HG03469 (cell line): Measurements from ENCODE around the gene PRKCE.

Source experiments
- ATAC-seq: cut with Tn5 transposase; IDR thresholded peaks from one replicate; pipeline ENCODE4 v1.9.1; 2021; ENCODE audit warnings: mild to moderate bottlenecking, moderate library complexity, moderate number of reproducible peaks; ENCODE audit not compliant: unreplicated experiment

PRKCE gene

DNA sequence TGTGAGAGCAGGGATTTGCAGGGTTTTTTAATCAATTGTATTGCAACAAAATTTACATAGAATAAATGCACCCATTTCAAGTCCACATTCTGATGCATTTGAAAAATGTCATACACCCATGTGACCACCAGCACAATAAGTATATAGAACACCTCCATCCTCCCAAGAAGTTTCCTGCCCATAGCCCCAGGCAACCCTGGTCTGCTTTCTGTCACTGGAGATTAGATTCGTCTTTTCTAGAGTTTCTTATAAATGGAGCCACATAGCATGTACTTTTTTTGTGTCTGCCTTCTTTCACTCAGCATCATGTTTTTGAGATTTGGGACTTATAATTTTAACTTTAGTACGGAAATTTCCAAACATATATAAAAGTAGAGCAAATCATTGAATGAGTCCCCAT lies 518.6 kb downstream of the PRKCE start:
- no peak for ATAC-seq

DNA sequence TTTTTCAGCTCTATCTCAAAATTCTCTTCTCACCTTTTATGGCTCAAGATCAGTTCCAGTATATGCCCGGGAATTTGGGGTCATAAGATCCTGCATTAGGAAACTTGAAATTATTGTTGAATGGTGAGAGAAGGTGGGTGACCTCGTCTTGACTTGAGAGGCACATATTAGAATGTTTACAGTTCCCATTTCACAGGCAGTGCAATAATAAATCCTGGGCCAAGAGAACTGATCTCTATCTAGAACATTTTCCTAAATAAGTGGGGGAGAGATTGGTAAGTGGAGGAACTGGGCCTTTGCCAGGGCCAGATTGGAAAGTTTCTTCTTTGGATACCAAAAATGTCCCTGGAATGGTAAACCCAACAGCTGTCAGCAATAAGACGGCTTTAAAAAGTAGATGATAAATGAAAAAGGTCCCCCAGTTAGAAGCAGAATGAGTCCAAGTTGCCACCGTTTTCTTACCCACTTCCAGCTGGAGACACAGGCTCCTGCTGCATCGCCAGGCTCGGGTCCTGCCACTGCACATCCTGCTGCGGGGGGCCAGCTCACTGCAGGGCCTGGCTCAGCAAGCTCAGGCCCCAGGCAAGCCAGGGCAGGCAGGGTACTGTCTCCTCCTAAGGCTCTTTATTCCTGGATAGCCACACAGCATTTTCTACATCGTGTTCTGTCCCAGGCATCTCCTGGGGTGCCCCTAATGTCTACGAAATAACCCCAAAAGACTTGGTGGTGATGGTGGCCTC lies 519.3 kb downstream of the PRKCE start:
- no peak for ATAC-seq

DNA sequence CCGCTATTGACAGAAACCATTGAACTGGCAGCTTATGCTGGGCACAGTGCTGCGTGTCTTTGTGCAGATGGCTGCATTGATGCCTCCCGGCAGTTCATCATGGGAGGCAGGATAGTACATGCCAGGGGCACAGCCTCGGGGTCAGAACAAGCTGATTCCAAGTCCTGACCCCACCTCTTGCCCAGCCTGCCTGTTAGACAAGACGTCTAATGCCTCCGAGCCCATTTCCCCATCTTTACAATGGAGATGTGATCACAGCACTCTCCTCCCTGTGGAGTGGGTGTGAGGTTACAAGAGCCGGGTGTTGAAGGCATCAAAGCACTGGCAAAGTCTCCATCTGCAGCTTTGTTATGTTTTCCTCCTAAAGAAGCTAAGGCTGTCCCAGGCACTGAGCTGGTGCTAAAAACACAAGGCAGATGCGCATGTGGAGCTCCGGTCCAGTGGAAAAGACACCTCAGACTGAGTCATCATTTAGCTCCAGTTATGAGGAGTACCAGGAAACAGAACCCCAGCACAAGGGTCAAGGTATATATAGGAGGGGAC lies 520.0 kb downstream of the PRKCE start:
- ATAC-seq = no peak

DNA sequence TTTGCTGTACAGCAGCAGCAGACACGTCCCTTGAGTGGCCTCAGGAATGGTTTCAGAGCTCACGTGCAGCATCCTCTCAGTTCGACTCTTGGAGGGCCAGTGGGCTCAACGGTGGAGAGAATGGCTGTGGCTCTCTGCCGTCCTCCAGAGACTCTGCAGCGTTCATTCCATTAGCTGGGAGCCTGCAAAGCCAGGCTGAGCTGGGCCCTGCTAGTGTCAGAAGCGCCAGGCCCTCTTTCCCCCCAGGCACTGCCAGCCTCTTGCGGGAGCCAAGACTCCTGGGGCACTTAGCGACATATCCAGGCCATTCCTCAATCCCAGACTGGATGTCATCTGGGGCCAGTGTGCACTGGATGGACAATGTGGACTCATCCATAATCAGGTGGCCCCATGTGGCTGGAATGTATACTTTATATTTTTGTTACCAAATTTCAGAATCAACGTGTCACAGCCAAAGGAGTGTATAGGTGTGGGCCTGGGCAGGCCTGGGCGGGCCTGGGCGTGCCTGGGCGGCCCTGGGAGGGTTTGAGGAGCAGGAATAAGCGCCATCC lies 520.6 kb downstream of the PRKCE start:
- no peak for ATAC-seq

DNA sequence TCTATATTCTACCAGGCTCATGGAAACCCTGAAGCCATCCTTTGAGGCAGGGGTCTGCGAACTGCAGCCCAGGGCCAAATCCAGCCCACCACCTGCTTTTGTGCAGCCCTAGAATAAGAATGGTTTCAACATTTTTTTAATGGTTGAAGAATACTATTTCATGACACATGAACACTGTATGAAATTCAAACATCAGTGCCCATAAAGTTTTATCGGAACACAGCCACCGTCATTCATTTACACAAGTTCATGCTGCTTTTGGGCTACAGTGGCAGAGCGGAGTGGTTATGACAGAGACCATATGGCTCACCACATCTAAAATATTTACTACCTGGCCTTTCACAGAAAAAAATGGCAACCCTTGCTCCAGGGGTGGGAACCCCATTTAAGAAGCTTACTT lies 521.6 kb downstream of the PRKCE start:
- ATAC-seq = no peak

DNA sequence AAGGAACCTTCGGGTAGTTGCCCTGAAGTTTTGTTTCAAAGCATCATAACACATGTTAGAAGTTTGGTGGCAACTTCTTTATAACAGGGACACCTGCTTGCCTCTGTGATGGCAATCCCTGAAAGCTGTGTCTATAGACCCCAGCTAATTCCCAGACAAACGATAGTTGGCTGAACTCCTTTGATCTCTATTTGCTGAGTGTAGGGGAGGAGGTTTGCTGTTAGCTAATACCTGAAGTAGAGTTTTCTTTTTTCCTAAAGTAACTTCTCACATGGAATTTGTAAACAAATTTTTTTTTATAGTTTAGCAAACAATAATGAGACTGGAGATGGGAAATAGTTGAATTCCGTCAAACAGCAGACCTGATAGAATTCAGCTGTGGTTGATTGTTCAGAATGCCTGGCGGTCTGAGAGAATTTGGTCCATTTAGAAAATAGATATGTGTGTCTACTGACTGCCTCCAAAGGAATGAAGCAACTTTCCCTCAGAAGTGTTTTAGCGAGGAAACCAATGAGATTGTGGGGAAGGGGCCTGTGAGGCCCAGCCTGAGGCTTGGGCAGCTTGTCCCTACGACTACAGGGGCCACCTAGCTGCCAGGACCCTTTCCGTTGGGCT lies 522.3 kb downstream of the PRKCE start:
- no peak for ATAC-seq

DNA sequence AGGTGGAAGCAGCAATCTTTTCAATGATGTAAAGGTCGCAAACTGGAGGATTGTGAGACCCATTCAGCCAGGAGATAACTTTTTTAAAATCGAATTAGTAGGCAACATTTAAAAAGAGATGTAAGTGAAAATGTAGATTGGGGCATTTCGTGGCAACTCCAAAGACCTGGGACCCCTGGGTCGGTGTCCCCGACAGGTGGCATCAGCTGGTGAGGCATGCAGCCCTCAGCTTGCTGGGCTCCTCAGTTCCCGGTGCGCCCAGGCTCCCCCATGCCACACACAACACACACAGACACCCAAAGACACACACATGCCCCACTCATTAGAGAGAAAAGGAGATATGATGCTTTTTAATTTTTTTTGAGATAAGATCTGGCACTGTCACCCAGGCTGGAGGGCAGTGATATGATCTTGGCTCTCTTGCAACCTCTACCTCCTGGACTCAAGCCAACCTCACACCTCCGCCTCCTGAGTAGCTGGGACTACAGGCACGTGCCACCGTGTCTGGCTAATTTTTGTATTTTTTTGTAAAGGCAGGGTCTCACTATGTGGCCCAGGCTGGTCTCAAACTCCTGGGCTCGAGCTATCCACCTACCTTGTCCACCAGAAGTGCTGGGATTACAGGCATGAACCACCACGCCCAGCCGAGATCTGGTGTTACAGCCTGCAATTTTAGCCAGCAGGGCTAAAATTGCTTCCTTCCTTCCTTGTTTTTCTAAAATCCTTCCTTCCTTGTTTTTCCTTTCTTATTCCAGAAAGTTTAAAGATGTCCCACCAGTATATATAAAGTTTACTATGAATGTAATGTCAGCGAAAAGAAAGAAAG lies 523.1 kb downstream of the PRKCE start:
- no peak for ATAC-seq

DNA sequence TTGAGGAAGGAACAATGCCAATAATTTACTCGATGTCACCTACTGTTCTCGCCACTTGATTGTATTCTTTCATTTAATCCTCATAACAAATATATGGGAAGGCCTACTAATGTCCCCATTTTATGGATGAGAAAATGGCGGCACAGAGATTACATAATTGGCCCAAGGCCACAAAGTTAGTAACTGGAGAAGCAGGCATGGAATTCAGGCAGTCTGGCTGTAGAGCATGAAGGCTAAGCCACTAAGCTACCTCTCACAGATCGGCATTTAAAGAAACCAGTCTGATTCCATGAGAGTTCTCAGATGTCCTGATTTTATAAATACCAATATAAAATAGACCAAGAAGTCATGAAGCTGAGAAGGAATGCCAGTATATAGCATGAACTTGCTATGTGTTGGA lies 523.9 kb downstream of the PRKCE start:
- ATAC-seq = no peak

DNA sequence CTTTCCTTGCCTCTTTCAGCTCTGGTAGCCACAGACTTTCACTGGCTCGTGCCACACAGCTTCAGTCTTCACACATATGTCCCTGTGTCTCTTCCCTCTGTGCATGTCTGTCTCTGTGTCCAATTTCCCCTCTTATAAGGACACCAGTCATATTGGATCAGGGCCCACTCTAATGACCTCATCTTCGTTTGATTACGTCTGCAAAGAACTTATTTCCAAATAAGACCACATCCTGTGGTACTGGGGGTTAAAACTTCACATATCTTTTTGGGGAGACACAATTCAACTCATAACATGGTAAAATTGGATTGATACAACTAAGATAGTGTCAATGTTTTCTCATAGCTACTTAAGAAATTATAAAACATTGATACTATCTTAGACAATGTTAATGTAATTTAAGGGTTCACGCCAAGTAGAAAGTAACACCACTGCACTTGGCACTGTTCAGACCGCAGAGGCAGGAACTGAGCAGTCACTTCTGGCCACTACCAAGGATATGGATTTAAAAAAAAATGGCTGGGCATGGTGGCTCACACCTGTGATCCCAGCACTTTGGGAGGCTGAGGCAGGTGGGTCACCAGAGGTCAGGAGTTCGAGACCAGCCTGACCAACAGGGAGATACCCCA lies 526.1 kb downstream of the PRKCE start:
- no peak for ATAC-seq

DNA sequence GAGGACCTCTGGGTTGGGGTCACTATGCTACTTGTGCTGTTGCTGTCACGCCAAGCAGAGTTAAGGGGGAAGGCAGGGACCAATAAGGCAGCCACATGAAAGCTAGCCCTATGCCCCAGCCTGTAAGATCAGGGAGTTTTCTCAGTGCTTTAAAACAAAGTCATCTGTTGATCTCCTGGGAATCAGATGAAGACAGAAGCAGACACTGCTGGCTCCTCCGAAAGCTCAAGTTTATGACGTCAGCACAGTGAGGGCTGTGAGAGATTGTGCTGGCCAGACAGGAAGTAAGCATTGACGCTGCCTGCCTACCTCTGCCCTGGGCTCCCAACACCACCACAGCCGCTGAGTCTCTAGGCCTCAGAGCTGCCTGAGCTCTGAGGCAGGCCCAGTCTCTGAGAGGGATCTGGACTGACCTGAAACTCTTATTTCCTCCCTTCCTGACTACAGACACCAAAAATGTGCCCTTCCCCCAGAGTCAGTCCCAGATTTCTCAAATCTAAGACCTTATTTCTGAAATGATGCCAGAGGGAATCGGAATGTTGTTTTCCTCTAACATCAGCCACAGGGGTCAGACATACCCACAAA lies 527.7 kb downstream of the PRKCE start:
- peak; percentile 75 for ATAC-seq

DNA sequence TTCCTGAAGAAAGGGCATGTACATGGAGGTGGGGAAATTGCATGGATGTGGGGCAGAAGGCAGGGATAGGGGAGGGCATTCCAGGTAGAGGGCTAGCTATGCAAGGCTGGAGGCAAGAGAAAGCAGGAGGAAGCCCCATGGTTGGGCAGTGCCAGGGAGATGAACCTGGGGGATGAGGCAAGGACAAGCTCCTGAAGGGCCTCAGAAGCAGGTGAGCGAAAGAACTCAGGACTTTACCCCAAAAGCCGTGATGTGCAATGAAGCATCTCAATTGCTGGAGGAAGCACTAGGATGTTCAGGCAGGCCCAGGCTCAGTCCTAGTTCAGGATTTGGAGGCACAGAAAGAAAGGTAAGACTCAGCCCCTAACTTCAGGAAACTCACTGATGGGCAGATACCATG lies 528.7 kb downstream of the PRKCE start:
- no peak for ATAC-seq

DNA sequence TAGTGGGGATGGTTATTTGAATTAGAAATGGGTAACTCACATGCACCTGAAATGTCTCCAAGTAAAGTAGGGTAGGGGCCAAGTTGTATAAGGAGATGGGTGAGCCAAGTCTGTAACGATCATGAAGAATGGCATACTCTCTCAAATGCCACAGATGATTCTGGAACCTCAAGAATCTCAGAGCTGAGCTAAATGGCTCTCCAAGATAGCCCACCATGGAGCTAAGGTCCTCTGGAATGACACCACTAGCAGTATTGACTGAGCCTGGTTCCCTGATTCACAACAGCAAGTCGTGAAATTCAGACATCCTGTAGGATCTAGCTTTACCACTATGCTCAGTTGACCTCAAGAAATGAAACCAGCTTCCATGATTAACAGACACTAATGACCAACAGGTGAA lies 529.8 kb downstream of the PRKCE start:
- no peak for ATAC-seq

DNA sequence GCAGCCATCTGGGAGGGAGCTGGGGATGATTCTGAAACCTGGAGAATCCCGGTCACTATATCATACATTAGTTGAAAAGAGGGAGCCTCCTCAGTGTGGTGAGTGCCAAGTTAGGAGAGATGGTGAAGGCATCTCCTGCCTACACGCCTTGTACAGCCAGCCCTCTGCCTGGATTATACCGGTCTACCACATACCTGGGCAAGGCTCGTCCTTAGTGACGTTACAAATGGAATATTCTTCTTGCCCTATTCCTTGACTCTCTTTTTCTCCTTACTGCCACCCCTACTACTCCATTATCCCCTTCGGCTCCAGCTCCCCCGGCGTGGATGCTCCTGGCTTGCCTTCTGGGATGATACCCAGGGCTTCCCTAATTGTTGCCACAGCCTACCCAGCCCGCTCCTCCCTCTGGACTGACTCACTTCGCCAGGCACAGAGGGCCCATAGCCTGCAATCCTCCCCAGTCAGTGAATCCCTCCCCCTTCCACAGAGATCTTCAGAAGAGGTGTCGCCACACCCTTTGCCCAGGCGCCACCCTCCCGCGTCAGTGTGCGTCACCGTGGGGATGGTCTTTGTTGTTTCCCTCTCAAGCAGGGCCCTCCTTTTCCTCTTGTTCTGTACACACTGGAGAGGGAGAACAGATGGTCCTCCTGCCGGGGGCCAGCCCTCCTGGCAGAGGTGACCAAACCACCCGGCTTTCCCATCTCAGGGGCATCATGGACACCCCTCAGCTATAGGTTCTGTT lies 530.5 kb downstream of the PRKCE start:
- no peak for ATAC-seq

DNA sequence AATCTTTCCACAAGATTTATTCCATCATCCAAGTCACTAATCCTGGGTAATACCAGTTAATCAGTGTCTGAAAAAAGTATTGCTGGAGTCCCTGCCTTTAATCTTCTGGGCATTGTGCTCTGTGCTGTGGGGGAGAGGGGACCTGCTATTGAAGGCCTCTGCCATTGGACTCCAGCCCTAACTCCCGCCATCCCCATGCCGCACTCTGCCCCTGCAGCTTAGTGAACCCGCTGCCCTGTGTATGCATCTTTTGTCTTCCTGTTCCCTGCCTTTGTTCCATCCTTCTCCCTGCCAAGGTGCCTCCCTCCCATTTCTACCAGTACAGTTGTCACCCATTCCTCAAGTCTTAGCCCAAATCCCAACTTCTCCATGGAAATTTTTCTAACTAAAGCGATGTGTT lies 532.0 kb downstream of the PRKCE start:
- ATAC-seq = no peak

DNA sequence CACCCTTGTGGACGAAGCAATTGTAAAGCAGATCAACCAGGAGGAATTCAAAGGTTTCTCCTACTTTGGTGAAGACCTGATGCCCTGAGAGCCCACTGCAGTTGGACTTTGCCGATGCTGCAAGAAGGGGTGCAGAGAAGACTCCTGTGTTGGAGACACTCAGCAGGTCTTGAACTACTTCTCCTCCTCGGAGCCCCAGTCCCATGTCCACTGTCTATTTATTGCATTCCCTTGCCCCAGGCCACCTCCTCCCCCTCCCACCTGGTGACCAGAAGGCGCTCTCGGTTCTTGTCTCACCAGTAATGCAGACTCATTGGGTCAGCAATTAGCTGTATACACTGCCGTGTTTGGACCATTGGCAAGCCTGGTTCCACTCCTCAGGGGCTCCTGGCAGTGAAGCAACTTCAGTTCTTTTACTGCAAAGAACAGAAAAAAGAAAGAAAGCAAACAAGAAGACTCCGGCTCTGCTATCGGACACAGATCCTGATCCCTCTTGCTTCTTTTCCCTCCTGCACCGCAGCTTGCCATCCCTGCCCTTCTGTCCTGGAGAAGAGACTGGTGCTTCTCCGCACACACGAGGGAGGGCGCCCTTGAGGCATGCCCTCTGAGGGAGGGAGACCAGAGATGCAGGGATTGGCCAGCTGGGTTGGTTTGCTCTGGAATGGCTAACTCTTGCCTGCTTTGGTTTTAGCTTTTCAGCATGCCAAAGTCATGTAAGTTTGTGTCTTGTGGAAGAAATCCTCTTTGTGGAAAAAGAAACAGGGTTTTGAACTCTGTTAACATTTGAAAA lies 533.5 kb downstream of the PRKCE start:
- no peak for ATAC-seq

DNA sequence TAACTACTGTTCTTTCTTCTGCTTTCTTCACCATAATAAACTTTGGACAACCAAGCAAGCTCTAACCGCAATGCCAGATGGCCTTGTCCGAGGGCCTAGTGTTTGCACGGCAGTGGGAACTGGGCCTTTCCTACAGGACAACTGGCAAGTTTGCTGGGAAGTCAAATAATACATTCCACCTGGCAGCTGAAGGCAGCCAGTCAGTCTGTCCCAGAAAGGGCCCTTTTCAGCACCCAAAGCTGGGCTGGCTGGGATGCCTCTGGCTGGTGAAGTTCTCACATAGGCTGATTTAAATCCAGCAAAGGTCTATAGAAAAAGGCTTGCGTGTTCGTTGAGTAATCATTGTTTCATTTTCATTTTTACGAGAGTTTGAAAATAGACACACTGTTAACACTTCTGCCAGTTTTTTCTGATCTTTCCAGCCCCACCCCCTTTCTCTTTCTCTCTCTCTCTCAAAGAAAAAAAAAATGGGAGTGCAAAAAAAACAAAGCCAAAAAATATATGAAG lies 535.7 kb downstream of the PRKCE start:
- ATAC-seq = peak; percentile 64

DNA sequence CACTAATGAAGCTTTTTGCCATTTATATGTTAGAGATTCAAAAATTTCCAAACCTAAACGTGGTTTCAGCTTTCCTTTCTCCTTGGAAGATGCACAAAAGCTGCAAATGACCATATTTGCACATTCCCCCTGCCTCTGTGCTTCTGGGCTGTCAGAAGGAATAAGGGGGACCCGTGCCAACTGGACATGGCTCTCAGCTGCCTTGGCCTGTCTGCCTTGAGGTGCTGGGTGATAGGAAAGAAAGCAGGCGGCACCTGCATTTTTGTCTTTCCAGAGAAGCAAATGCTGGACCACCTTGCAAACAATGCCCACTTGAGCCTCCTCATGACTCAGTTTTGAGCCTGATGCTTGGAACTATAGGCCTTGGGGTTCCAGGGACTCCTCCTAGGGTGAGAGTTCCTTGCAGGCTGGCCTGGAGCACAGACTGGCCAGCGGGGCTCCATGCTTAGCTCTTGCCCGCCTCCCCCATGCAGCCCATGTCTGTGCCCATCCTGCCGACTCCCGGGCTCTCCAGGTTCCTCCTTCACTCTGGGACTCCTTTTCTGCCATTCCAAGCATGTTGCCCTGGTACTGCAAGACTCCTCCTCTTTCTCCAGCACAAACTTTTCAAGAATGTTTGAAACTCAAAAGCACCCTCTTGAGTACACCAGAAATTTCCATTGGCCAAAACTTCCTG lies 536.7 kb downstream of the PRKCE start:
- no peak for ATAC-seq

DNA sequence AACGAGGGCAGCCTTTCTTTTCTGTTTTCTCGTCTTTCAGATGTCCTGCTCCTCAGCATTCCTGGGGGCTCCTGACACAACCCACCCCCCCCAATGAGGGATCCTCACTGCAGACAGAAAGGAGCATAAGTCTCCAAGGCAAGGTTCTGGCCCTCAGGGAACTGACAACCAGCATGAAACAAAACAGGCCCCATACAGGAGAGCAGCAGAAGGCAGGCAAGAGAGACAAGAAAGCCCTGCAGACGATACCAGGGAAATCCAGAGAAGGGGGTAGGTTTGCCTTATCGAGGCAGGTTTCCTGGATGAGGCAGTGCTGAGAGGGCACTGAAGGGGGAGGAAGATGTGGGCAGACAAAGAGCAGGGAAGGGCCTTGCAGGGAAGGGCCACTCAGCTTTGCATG lies 541.9 kb downstream of the PRKCE start:
- ATAC-seq = no peak
